ENCODE measurements around the gene SFRP4. TPM values are rescaled to one million over a fixed set of nuclear protein-coding genes. Genes with fewer than 3 reads are reported as not detected.

Gene SFRP4
- total and polyA plus RNA-seq, 4 donors: 24.4 to 82.7 (median 52.6) TPM

DNA sequence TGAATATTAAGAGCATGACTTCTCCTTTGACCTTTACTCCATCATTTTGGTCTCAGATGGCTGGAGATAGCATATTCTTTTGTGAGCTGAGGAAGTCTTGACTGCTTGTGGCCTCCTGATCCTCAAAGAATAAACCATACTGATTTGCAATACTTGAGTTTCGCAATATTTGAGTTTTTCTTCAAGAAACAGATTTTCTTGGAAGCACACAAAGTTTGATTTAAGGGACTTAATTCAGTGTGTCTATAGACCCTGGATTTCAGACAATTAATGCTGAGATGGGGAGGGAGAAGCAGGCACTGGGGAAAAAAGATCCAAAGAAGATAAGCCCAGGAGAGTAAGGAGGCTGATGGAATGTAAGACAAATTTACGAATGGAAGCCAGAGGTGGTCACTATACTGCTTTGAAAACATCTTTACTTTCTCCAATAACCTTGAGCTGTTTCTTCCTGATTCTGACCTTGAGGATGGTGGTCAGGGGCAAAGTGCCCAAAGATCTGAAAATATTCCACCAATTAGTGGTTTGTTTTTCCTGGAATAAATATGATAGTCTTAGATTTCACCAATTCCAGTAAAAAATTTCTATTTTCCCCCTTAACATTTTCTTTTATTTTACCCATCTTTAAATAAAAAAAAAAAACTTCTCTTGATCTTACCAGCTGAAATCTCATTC lies 11.3 kb upstream of the SFRP4 start:
- no peaks in the 10 kb centered on the region for H3K4me1 ChIP-seq (ENCODE audit: control insufficient read depth, insufficient read depth, low read length)
- DNase-seq (ENCODE audit: low read depth in 4 of 6, low spot score in 6 of 6): no peak
- H3K36me3 ChIP-seq (ENCODE audit: control insufficient read depth, insufficient read depth, low read length): no peaks in the 10 kb centered on the region
- H3K4me3 ChIP-seq (ENCODE audit: low read depth, low read length): no peak overlapping the region
- no peaks in the 10 kb centered on the region for H3K27me3 ChIP-seq (ENCODE audit: control insufficient read depth, insufficient read depth, low read length)
- WGBS (ENCODE audit: insufficient coverage): 100% methylated on average over 1 of the region's 2 CpGs
- H3K27ac ChIP-seq (ENCODE audit: low read depth, low read length): no peak overlapping the region
- H3K9me3 ChIP-seq (ENCODE audit: control insufficient read depth, insufficient read depth, low read length): peaks cover 3% of the 10 kb centered on the region

DNA sequence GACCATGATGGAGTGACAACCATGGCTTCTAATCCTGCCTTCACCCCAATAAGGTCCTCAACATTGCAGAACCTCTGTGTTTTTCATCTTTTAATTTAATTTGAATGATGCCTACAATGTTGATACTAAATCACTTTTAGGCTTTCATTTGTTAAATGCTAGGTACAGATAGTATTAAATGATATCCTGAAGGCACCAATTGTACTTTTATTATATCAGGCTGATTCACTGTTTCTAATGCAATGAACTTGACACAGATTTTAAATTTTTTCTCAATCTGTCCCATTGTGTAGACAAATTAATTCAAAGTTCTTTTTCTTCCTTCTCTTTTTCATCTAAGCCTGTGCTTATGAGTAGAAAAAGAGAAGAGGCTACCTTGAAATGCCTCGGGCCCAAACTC lies 9.0 kb upstream of the SFRP4 start:
- peaks cover under 1% of the 10 kb centered on the region for H3K4me1 ChIP-seq (ENCODE audit: control insufficient read depth, insufficient read depth, low read length)
- H3K4me3 ChIP-seq (ENCODE audit: low read depth, low read length): no peak overlapping the region
- no peak overlapping the region for H3K27ac ChIP-seq (ENCODE audit: low read depth, low read length)
- H3K36me3 ChIP-seq (ENCODE audit: control insufficient read depth, insufficient read depth, low read length): no peaks in the 10 kb centered on the region
- no CpG with 5 or more reads among the region's 1 CpG for WGBS (ENCODE audit: insufficient coverage)
- no peaks in the 10 kb centered on the region for H3K27me3 ChIP-seq (ENCODE audit: control insufficient read depth, insufficient read depth, low read length)
- DNase-seq (ENCODE audit: low read depth in 4 of 6, low spot score in 6 of 6): no peak
- H3K9me3 ChIP-seq (ENCODE audit: control insufficient read depth, insufficient read depth, low read length): peaks cover 3% of the 10 kb centered on the region

DNA sequence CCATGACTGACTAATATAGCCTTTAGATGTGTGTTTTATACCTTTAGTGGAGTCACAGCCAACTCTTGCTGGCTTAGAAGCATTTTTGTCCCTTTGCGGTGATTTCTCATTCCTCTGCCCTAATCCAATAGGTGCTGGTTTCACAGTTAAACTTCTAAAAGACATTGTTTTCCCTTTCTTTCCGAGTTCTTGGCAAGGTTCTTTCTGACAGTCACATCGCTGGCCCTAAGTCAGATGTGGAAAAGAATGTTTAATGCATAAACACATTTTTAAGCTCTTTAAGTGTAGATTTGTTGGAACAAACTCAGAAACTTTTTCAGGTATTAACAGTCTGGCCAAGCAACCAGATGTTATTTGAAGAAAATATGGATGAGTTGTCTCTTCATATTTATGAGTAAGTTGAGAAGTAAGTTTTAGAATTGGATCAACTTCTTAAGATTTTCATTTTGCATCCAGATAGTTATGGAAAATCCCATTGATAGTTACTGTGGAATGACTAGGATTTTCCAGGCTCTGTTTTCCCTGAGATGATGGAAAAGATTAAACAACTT lies 7.9 kb upstream of the SFRP4 start:
- Histone ChIP-seq H3K4me1 (ENCODE audit: control insufficient read depth, insufficient read depth, low read length) (peaks cover 9% of the 10 kb centered on the region), H3K36me3 (ENCODE audit: control insufficient read depth, insufficient read depth, low read length) (no peaks in the 10 kb centered on the region), H3K4me3 (ENCODE audit: low read depth, low read length) (no peak overlapping the region), H3K27ac (ENCODE audit: low read depth, low read length) (no peak overlapping the region), H3K9me3 (ENCODE audit: control insufficient read depth, insufficient read depth, low read length) (peaks cover 3% of the 10 kb centered on the region), H3K27me3 (ENCODE audit: control insufficient read depth, insufficient read depth, low read length) (no peaks in the 10 kb centered on the region)
- DNase-seq (ENCODE audit: low read depth in 4 of 6, low spot score in 6 of 6): no peak
- 67% methylated on average over 1 of the region's 3 CpGs for WGBS (ENCODE audit: insufficient coverage)

DNA sequence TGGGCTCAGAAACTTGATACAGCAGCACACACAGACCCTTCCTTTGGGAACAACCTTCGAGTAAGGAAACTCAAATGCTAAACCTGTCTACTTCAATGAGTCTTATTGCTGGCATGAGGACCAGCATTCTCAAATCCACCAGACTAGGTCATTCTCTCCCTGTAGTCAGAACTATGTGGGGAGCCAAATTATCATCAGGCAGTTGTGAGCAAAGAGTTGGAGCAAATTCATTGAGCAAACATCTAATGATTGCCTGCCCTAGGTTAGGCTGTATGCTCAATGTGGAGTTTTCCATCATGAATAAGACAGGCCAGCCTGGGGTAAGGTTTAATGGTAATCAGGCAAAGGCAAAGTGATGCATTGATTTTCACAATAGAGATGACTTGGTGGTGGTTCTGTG lies 7.4 kb upstream of the SFRP4 start:
- WGBS (ENCODE audit: insufficient coverage): 71% methylated on average over 1 of the region's 1 CpG
- Histone ChIP-seq H3K27me3 (ENCODE audit: control insufficient read depth, insufficient read depth, low read length) (no peaks in the 10 kb centered on the region), H3K27ac (ENCODE audit: low read depth, low read length) (no peak overlapping the region), H3K4me3 (ENCODE audit: low read depth, low read length) (no peak overlapping the region), H3K9me3 (ENCODE audit: control insufficient read depth, insufficient read depth, low read length) (peaks cover 3% of the 10 kb centered on the region), H3K4me1 (ENCODE audit: control insufficient read depth, insufficient read depth, low read length) (peaks cover 9% of the 10 kb centered on the region), H3K36me3 (ENCODE audit: control insufficient read depth, insufficient read depth, low read length) (no peaks in the 10 kb centered on the region)
- DNase-seq (ENCODE audit: low read depth in 4 of 6, low spot score in 6 of 6): no peak

DNA sequence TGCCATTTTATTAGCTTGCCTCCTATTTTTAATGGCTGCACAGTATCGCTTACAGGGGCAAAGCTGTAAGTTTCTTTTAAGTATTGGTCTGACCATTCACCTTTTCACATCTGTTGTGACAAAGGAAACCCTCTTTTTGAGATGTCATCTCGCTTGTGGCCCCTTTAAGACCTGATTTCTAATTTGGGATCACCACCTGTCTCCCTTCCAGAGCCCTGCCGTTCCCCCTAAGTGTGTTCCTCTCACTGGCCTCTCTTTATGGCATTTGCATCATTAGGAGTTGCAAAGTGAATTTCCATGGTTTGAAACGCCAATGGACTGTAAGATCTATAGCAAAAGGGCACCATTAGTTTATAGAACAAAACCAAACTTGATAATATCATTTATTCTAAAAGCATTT lies 5.3 kb upstream of the SFRP4 start:
- peaks cover 9% of the 10 kb centered on the region for H3K4me1 ChIP-seq (ENCODE audit: control insufficient read depth, insufficient read depth, low read length)
- peaks cover 1% of the 10 kb centered on the region for H3K27me3 ChIP-seq (ENCODE audit: control insufficient read depth, insufficient read depth, low read length)
- no peaks in the 10 kb centered on the region for H3K36me3 ChIP-seq (ENCODE audit: control insufficient read depth, insufficient read depth, low read length)
- DNase-seq (ENCODE audit: low read depth in 4 of 6, low spot score in 6 of 6): peak in 1 of 6 donors; percentile 11
- H3K4me3 ChIP-seq (ENCODE audit: low read depth, low read length): peak overlapping the region; percentile 78
- H3K27ac ChIP-seq (ENCODE audit: low read depth, low read length): no peak overlapping the region
- H3K9me3 ChIP-seq (ENCODE audit: control insufficient read depth, insufficient read depth, low read length): peaks cover 3% of the 10 kb centered on the region
- 80% methylated on average over 1 of the region's 4 CpGs for WGBS (ENCODE audit: insufficient coverage)

DNA sequence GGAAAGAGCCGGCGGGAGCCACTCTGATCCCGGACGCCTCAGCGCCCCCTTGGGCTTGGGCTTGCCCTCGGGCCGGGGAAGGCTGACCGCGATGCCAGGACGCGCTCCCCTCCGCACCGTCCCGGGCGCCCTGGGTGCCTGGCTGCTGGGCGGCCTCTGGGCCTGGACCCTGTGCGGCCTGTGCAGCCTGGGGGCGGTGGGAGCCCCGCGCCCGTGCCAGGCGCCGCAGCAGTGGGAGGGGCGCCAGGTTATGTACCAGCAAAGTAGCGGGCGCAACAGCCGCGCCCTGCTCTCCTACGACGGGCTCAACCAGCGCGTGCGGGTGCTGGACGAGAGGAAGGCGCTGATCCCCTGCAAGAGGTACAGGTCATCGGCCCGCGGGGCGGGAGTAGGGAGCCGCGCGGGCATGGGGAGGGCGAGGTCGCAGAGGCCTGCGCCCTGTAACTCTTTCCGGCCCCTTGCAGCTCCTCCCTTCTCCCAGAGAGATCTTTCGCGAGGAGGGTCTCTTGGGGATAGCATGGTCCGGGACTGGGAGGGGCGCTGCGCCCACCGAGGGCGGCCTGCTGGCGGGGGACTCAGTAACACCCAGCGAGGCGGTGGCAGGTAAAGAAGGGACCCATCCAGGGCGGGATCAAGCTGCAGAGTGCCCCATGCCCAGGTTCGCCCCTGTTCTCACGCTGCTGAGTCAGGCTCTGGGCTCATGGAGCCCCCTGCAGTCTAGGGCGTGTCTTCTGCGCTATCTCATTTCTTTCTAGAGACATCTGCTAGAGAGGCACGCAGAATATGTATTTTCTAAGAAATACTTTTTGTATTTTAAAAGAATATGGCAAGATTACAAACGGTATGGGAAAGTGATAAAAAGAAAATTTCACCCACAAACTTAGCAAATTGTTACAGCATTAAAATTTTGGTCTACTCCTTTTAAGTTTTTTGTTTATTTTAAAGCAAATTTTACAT lies 4.5 kb upstream of the SFRP4 start:
- peaks cover 8% of the 10 kb centered on the region for H3K27me3 ChIP-seq (ENCODE audit: control insufficient read depth, insufficient read depth, low read length)
- peak in 2 of 6 donors; percentile 79 to 85 for DNase-seq (ENCODE audit: low read depth in 4 of 6, low spot score in 6 of 6)

DNA sequence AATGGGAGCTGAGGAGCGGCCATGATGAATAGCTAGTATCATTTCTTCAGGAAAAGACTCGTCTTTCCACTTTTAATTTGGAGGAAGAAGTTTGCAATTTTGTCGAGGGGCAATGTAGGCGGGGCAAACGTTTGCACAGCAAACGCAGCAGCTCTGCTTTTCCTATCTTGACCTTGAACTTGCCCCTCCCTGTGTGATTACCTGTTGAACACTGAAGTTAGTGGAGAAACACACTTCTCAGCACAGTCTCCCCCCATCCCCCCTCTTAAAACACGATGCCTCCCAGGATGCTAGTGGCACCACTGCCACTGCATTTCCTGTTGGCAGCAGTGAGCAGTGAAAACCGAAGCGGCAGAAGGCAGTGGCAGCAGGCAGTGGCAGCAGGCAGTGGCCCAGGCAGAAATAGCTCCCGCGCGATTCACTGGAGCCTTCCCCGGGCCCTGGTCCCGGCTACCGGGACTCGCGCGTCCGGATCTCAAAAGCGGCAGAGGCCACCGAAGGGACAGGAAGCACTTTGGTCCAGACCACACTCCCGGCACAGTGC lies 3.8 kb upstream of the SFRP4 start, which contains the start of gene EPDR1:
Gene EPDR1, plus strand, starts transcription at position 336 of the 544 bp plus-strand sequence. CDS start 300 bp downstream, outside the sequence.
- H3K4me3 ChIP-seq (ENCODE audit: low read depth, low read length): peak within 1 kb of the TSS; percentile 78
- peak in 5 of 6 donors; percentile 54 to 93 (median 68) for DNase-seq (ENCODE audit: low read depth in 4 of 6, low spot score in 6 of 6)
- 6% methylated on average over 16 of the region's 22 CpGs for WGBS (ENCODE audit: insufficient coverage)
- no peaks in the 10 kb centered on the region for H3K36me3 ChIP-seq (ENCODE audit: control insufficient read depth, insufficient read depth, low read length)
- H3K9me3 ChIP-seq (ENCODE audit: control insufficient read depth, insufficient read depth, low read length): no peaks in the 10 kb centered on the region
- peaks cover 16% of the 10 kb centered on the region for H3K27me3 ChIP-seq (ENCODE audit: control insufficient read depth, insufficient read depth, low read length)
- H3K4me1 ChIP-seq (ENCODE audit: control insufficient read depth, insufficient read depth, low read length): peaks cover 18% of the 10 kb centered on the region
- H3K27ac ChIP-seq (ENCODE audit: low read depth, low read length): peak within 1 kb of the TSS; percentile 79

More for the DNA sequence above, 4.5 kb upstream of the SFRP4 start:
- under 1% methylated on average over 57 of the region's 63 CpGs for WGBS (ENCODE audit: insufficient coverage)
- peak overlapping the region; percentile 78 for H3K4me3 ChIP-seq (ENCODE audit: low read depth, low read length)
- H3K36me3 ChIP-seq (ENCODE audit: control insufficient read depth, insufficient read depth, low read length): no peaks in the 10 kb centered on the region
- H3K4me1 ChIP-seq (ENCODE audit: control insufficient read depth, insufficient read depth, low read length): peaks cover 13% of the 10 kb centered on the region
- H3K27ac ChIP-seq (ENCODE audit: low read depth, low read length): peak overlapping the region; percentile 79
- H3K9me3 ChIP-seq (ENCODE audit: control insufficient read depth, insufficient read depth, low read length): peaks cover 3% of the 10 kb centered on the region

DNA sequence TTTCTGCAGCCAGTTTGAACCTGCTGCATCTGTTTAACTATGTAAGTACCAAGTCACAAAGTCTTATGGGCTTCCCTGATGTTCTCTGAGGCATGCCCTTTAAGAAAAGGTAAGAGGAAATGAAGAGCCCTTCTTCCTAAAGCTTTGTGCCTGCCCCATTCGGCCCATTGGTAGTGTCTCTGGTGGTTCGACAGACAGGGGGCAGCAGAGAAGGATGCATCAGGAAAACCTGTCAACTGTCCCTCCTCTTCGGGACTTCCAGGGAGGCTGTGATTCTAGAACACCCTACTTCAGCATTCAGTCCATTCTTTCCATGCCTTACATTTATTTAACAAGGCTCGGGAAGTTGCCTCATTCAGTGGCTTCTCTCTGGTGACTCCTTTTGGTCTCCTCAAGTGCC lies 1.9 kb upstream of the SFRP4 start:
- 66% methylated on average over 4 of the region's 4 CpGs for WGBS (ENCODE audit: insufficient coverage)
- Histone ChIP-seq H3K27me3 (ENCODE audit: control insufficient read depth, insufficient read depth, low read length) (peaks cover 19% of the 10 kb centered on the region), H3K4me1 (ENCODE audit: control insufficient read depth, insufficient read depth, low read length) (peaks cover 18% of the 10 kb centered on the region), H3K36me3 (ENCODE audit: control insufficient read depth, insufficient read depth, low read length) (no peaks in the 10 kb centered on the region), H3K4me3 (ENCODE audit: low read depth, low read length) (no peak overlapping the region), H3K9me3 (ENCODE audit: control insufficient read depth, insufficient read depth, low read length) (no peaks in the 10 kb centered on the region), H3K27ac (ENCODE audit: low read depth, low read length) (no peak overlapping the region)
- no peak for DNase-seq (ENCODE audit: low read depth in 4 of 6, low spot score in 6 of 6)

DNA sequence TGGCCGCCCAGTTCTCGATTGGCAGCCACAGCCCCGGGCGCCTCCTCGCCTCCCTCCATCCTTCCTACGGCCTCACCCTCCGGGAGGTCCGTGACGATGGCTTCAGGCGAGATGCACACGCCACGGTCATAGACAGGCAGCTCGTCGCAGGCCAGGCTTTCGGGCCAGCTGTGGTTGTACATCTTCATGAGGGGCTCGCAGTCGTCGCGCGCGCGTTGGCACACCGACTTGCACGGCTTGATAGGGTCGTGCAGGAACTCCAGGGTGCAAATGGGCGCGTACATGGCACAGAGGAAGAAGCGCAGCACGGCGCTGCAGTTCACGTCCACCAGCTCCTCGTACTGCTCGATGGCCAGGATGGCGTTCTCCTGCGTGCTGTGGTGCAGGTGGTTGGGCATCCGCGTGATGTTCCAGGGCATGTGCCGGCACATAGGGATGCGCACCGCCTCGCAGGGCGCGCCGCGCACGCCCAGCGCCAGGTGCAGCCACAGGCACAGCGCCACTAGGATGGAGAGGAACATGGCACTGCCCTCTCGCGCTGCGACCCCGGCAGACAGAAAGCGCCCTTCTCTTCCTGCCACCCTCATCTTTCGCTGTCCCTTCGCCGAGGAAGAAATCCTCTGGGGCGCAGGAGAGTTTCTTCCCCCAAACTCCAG lies 472 bp downstream of the SFRP4 start:
- Histone ChIP-seq H3K27ac (ENCODE audit: low read depth, low read length) (peak overlapping the region; percentile 86), H3K36me3 (ENCODE audit: control insufficient read depth, insufficient read depth, low read length) (no peaks in the 10 kb centered on the region)

More for the DNA sequence above, 472 bp downstream of the SFRP4 start:
- DNase-seq (ENCODE audit: low read depth in 4 of 6, low spot score in 6 of 6): peak in 2 of 6 donors; percentile 53 to 59
- peaks cover 19% of the 10 kb centered on the region for H3K27me3 ChIP-seq (ENCODE audit: control insufficient read depth, insufficient read depth, low read length)
- peak overlapping the region; percentile 68 for H3K4me3 ChIP-seq (ENCODE audit: low read depth, low read length)
- no peaks in the 10 kb centered on the region for H3K9me3 ChIP-seq (ENCODE audit: control insufficient read depth, insufficient read depth, low read length)
- peaks cover 18% of the 10 kb centered on the region for H3K4me1 ChIP-seq (ENCODE audit: control insufficient read depth, insufficient read depth, low read length)
- 2% methylated on average over 54 of the region's 57 CpGs for WGBS (ENCODE audit: insufficient coverage)
